Muscle layer of colon (tissue), 2 donors: Measurements from ENCODE around the gene CRAMP1.

Source experiments
- H3K27ac ChIP-seq: one replicate; pipeline ENCODE4 v1.7.0; 2013; ENCODE audit warnings: low read depth, mild to moderate bottlenecking, low read length, moderate library complexity
- H3K27me3 ChIP-seq, 2 donors: one replicate each; pipeline ENCODE4 v1.7.0; 2013; ENCODE audit warnings: low read length in 2 of 2, mild to moderate bottlenecking in 2 of 2; ENCODE audit not compliant: insufficient read depth in 2 of 2, control insufficient read depth in 1 of 2
- H3K36me3 ChIP-seq: one replicate; pipeline ENCODE4 v1.7.0; 2013; ENCODE audit warnings: mild to moderate bottlenecking, low read length; ENCODE audit not compliant: insufficient read depth
- H3K4me1 ChIP-seq: one replicate; pipeline ENCODE4 v1.7.0; 2013; ENCODE audit warnings: mild to moderate bottlenecking, low read length; ENCODE audit not compliant: insufficient read depth
- H3K4me3 ChIP-seq, 2 donors: one replicate each; pipeline ENCODE4 v1.7.0; 2013; ENCODE audit warnings: low read length in 2 of 2, low read depth in 1 of 2, mild to moderate bottlenecking in 1 of 2, moderate library complexity in 1 of 2
- H3K9ac ChIP-seq: one replicate; pipeline ENCODE4 v1.7.0; 2013; ENCODE audit warnings: low read length
- H3K9me3 ChIP-seq: one replicate; pipeline ENCODE4 v1.7.0; 2013; ENCODE audit warnings: mild to moderate bottlenecking, low read length
- donor health status: abdominal sarcoma.
- donor health status: Adenocarcinoma of cecum.

CRAMP1 gene

GRCh38 chr16:1621851-1622250 lies 9.7 kb downstream of the CRAMP1 start:
- no peaks in the 10 kb centered on the region for H3K4me1 ChIP-seq
- no peaks in the 10 kb centered on the region for H3K27me3 ChIP-seq
- no peak overlapping the region for H3K4me3 ChIP-seq
- peaks cover 35% of the 10 kb centered on the region for H3K36me3 ChIP-seq
- no peak overlapping the region for H3K9ac ChIP-seq
- no peaks in the 10 kb centered on the region for H3K9me3 ChIP-seq
- no peak overlapping the region for H3K27ac ChIP-seq

- no peak overlapping the region for H3K27ac ChIP-seq
Measured at GRCh38 chr16:1626327-1626726, 14.2 kb downstream of the CRAMP1 start.

GRCh38 chr16:1626776-1627175 lies 14.6 kb downstream of the CRAMP1 start:
- Histone ChIP-seq H3K36me3 (peaks cover 33% of the 10 kb centered on the region), H3K4me3 (no peak overlapping the region), H3K27ac (no peak overlapping the region), H3K27me3 (no peaks in the 10 kb centered on the region), H3K9me3 (no peaks in the 10 kb centered on the region), H3K9ac (no peak overlapping the region), H3K4me1 (no peaks in the 10 kb centered on the region)

More at GRCh38 chr16:1626327-1626726, 14.2 kb downstream of the CRAMP1 start:
- Histone ChIP-seq H3K9ac (no peak overlapping the region), H3K4me3 (no peak overlapping the region), H3K4me1 (no peaks in the 10 kb centered on the region), H3K9me3 (no peaks in the 10 kb centered on the region), H3K36me3 (peaks cover 30% of the 10 kb centered on the region), H3K27me3 (no peaks in the 10 kb centered on the region)

- Histone ChIP-seq H3K4me3 (no peak overlapping the region), H3K27me3 (no peaks in the 10 kb centered on the region), H3K9me3 (no peaks in the 10 kb centered on the region), H3K36me3 (peaks cover 56% of the 10 kb centered on the region), H3K27ac (no peak overlapping the region), H3K9ac (no peak overlapping the region), H3K4me1 (no peaks in the 10 kb centered on the region)
Measured at GRCh38 chr16:1630450-1631213, 18.5 kb downstream of the CRAMP1 start.

- Histone ChIP-seq H3K36me3 (peaks cover 53% of the 10 kb centered on the region), H3K9ac (no peak overlapping the region), H3K4me1 (no peaks in the 10 kb centered on the region), H3K4me3 (no peak overlapping the region), H3K27me3 (no peaks in the 10 kb centered on the region), H3K27ac (no peak overlapping the region), H3K9me3 (no peaks in the 10 kb centered on the region)
Measured at GRCh38 chr16:1631230-1631629, 19.1 kb downstream of the CRAMP1 start.

GRCh38 chr16:1631931-1632637 lies 19.9 kb downstream of the CRAMP1 start:
- no peak overlapping the region for H3K4me3 ChIP-seq
- H3K9ac ChIP-seq: no peak overlapping the region
- no peaks in the 10 kb centered on the region for H3K4me1 ChIP-seq
- H3K27me3 ChIP-seq: no peaks in the 10 kb centered on the region
- H3K36me3 ChIP-seq: peaks cover 47% of the 10 kb centered on the region
- no peaks in the 10 kb centered on the region for H3K9me3 ChIP-seq
- no peak overlapping the region for H3K27ac ChIP-seq

GRCh38 chr16:1632638-1632970 lies 20.4 kb downstream of the CRAMP1 start:
- Histone ChIP-seq H3K27me3 (no peaks in the 10 kb centered on the region), H3K4me1 (no peaks in the 10 kb centered on the region), H3K27ac (no peak overlapping the region), H3K9me3 (no peaks in the 10 kb centered on the region), H3K4me3 (no peak overlapping the region), H3K36me3 (peaks cover 49% of the 10 kb centered on the region), H3K9ac (no peak overlapping the region)

- H3K9me3 ChIP-seq: no peaks in the 10 kb centered on the region
- H3K4me3 ChIP-seq: no peak overlapping the region
- H3K27me3 ChIP-seq: no peaks in the 10 kb centered on the region
- peaks cover 56% of the 10 kb centered on the region for H3K36me3 ChIP-seq
- H3K9ac ChIP-seq: no peak overlapping the region
- H3K4me1 ChIP-seq: no peaks in the 10 kb centered on the region
- H3K27ac ChIP-seq: no peak overlapping the region
Measured at GRCh38 chr16:1633310-1633709, 21.1 kb downstream of the CRAMP1 start.

- Histone ChIP-seq H3K27ac (no peak overlapping the region), H3K9ac (no peak overlapping the region), H3K4me1 (no peaks in the 10 kb centered on the region), H3K9me3 (no peaks in the 10 kb centered on the region), H3K36me3 (peaks cover 61% of the 10 kb centered on the region), H3K4me3 (no peak overlapping the region), H3K27me3 (no peaks in the 10 kb centered on the region)
Measured at GRCh38 chr16:1634541-1634940, 22.4 kb downstream of the CRAMP1 start.

GRCh38 chr16:1635070-1635469 lies 22.9 kb downstream of the CRAMP1 start:
- H3K36me3 ChIP-seq: peaks cover 64% of the 10 kb centered on the region
- no peak overlapping the region for H3K9ac ChIP-seq

GRCh38 chr16:1637526-1637925 lies 25.4 kb downstream of the CRAMP1 start:
- no peak overlapping the region for H3K4me3 ChIP-seq
- no peaks in the 10 kb centered on the region for H3K4me1 ChIP-seq
- H3K9ac ChIP-seq: no peak overlapping the region
- no peak overlapping the region for H3K27ac ChIP-seq
- H3K36me3 ChIP-seq: peaks cover 76% of the 10 kb centered on the region
- no peaks in the 10 kb centered on the region for H3K27me3 ChIP-seq
- H3K9me3 ChIP-seq: no peaks in the 10 kb centered on the region

More at GRCh38 chr16:1635070-1635469, 22.9 kb downstream of the CRAMP1 start:
- H3K27me3 ChIP-seq: no peaks in the 10 kb centered on the region
- H3K4me1 ChIP-seq: no peaks in the 10 kb centered on the region
- no peak overlapping the region for H3K27ac ChIP-seq
- no peak overlapping the region for H3K4me3 ChIP-seq
- H3K9me3 ChIP-seq: no peaks in the 10 kb centered on the region

GRCh38 chr16:1638757-1639156 lies 26.6 kb downstream of the CRAMP1 start:
- no peaks in the 10 kb centered on the region for H3K4me1 ChIP-seq
- no peak overlapping the region for H3K27ac ChIP-seq
- H3K27me3 ChIP-seq: no peaks in the 10 kb centered on the region
- H3K9ac ChIP-seq: no peak overlapping the region
- no peak overlapping the region for H3K4me3 ChIP-seq
- peaks cover 73% of the 10 kb centered on the region for H3K36me3 ChIP-seq
- H3K9me3 ChIP-seq: no peaks in the 10 kb centered on the region
